ENCODE measurements around the gene RGS18. TPM values are rescaled to one million over a fixed set of nuclear protein-coding genes. Genes with fewer than 3 reads are reported as not detected.
A peak's percentile ranks its signal among the peaks of the same experiment; 100 is the strongest.

RGS18 gene
- total RNA-seq, result 0.71 TPM
- long read RNA-seq, result 0 reads

GRCh38 chr1:192158181-192158580 is at the start of gene RGS18:
TSS of gene RGS18 (plus strand) at chr1:192158462. CDS start at chr1:192158638, 176 bp downstream.
- Histone ChIP-seq H3K4me3 (peak within 1 kb of the TSS; percentile 4), H3K9me3 (replicated peaks) (no peaks in the 10 kb centered on the region), H3K4me1 (no peaks in the 10 kb centered on the region), H3K27ac (replicated peaks) (peak within 1 kb of the TSS; percentile 11), H3K27me3 (ENCODE audit: low read depth) (no peaks in the 10 kb centered on the region), H3K36me3 (no peaks in the 10 kb centered on the region)
- DNase-seq, result no peak
- no peak for TF ChIP-seq CTCF (IDR thresholded peaks at IDR 0.05; ENCODE audit: borderline replicate concordance)
- intact Hi-C loops (cut with micrococcal nuclease), result no loop called here

- Histone ChIP-seq H3K4me3 (no peak overlapping the region), H3K27me3 (ENCODE audit: low read depth) (no peaks in the 10 kb centered on the region), H3K4me1 (no peaks in the 10 kb centered on the region), H3K36me3 (no peaks in the 10 kb centered on the region), H3K27ac (replicated peaks) (no peak overlapping the region), H3K9me3 (replicated peaks) (no peaks in the 10 kb centered on the region)
- no peak for DNase-seq
- TF ChIP-seq CTCF (IDR thresholded peaks at IDR 0.05; ENCODE audit: borderline replicate concordance), result no peak
- intact Hi-C loops (cut with micrococcal nuclease), result no loop called here
Observed at GRCh38 chr1:192109576-192109975, 48.7 kb upstream of the RGS18 start.

- no peaks in the 10 kb centered on the region for H3K27me3 ChIP-seq (ENCODE audit: low read depth)
- no peaks in the 10 kb centered on the region for H3K9me3 ChIP-seq (replicated peaks)
- no peaks in the 10 kb centered on the region for H3K36me3 ChIP-seq
- no peaks in the 10 kb centered on the region for H3K4me1 ChIP-seq
- no peak for TF ChIP-seq CTCF (IDR thresholded peaks at IDR 0.05; ENCODE audit: borderline replicate concordance)
- DNase-seq, result no peak
- intact Hi-C loops (cut with micrococcal nuclease), result no loop called here
- H3K4me3 ChIP-seq, result no peak overlapping the region
- no peak overlapping the region for H3K27ac ChIP-seq (replicated peaks)
Observed at GRCh38 chr1:192115000-192115399, 43.3 kb upstream of the RGS18 start.

GRCh38 chr1:192118881-192119405 is 39.3 kb upstream of the RGS18 start:
- peaks cover 9% of the 10 kb centered on the region for H3K9me3 ChIP-seq (replicated peaks)
- no peaks in the 10 kb centered on the region for H3K4me1 ChIP-seq
- no peaks in the 10 kb centered on the region for H3K27me3 ChIP-seq (ENCODE audit: low read depth)
- intact Hi-C loops (cut with micrococcal nuclease), result no loop called here
- no peak overlapping the region for H3K27ac ChIP-seq (replicated peaks)
- no peak for TF ChIP-seq CTCF (IDR thresholded peaks at IDR 0.05; ENCODE audit: borderline replicate concordance)
- H3K4me3 ChIP-seq, result no peak overlapping the region
- no peaks in the 10 kb centered on the region for H3K36me3 ChIP-seq
- DNase-seq, result no peak

GRCh38 chr1:192119701-192120100 is 38.6 kb upstream of the RGS18 start:
- Histone ChIP-seq H3K27me3 (ENCODE audit: low read depth) (no peaks in the 10 kb centered on the region), H3K9me3 (replicated peaks) (peaks cover 9% of the 10 kb centered on the region), H3K36me3 (no peaks in the 10 kb centered on the region), H3K27ac (replicated peaks) (no peak overlapping the region), H3K4me1 (no peaks in the 10 kb centered on the region), H3K4me3 (no peak overlapping the region)
- TF ChIP-seq CTCF (IDR thresholded peaks at IDR 0.05; ENCODE audit: borderline replicate concordance), result no peak
- no peak for DNase-seq
- intact Hi-C loops (cut with micrococcal nuclease), result no loop called here

All from left ventricle myocardium inferior (tissue), 1 donor.